Kidney (tissue), 14 donors: ENCODE results near the gene LGMN. TPM values are rescaled to one million over a fixed set of nuclear protein-coding genes. Genes with fewer than 3 reads are reported as not detected.

Experiments used
- DNase-seq, 5 donors: peaks; one replicate each; pipeline ENCODE4 v3.0.0-alpha.2; 2013 to 2020
- FAIRE-seq: peaks from 2 replicates; lab custom pipeline; 2012; peaks lifted over from hg19 to GRCh38; lab: Jason Lieb, UNC
- H3K27ac ChIP-seq, 2 donors: one replicate each; pipeline ENCODE4 v1.7.0; 2013; ENCODE audit warnings: low read depth in 2 of 2, low read length in 2 of 2, inconsistent platforms in 1 of 2
- H3K27me3 ChIP-seq: one replicate; pipeline ENCODE4 v1.7.1; 2013; ENCODE audit warnings: low read length, inconsistent platforms; ENCODE audit not compliant: control insufficient read depth, insufficient read depth
- H3K36me3 ChIP-seq, 3 donors: one replicate each; pipeline versions ENCODE4 v1.7.0 to v1.7.1; 2013; ENCODE audit warnings: low read length in 3 of 3, control low read depth in 1 of 3, inconsistent platforms in 1 of 3; ENCODE audit not compliant: insufficient read depth in 3 of 3, control insufficient read depth in 2 of 3
- H3K4me1 ChIP-seq, 3 donors: one replicate each; pipeline versions ENCODE4 v1.7.0 to v1.7.1; 2013; ENCODE audit warnings: low read length in 3 of 3, inconsistent platforms in 1 of 3, low read depth in 1 of 3; ENCODE audit not compliant: control insufficient read depth in 2 of 3, insufficient read depth in 2 of 3
- H3K4me3 ChIP-seq, 3 donors: one replicate each; pipeline versions ENCODE4 v1.7.0 to v1.8.1; 2013; ENCODE audit warnings: low read length in 3 of 3, control low read depth in 1 of 3, inconsistent platforms in 1 of 3
- H3K9ac ChIP-seq, 3 donors: one replicate each; pipeline versions ENCODE4 v1.7.0 to v1.7.1; 2013; ENCODE audit warnings: low read length in 3 of 3, control low read depth in 1 of 3, inconsistent platforms in 1 of 3
- H3K9me3 ChIP-seq, 3 donors: one replicate each; pipeline versions ENCODE4 v1.7.0 to v1.7.1; 2013; ENCODE audit warnings: low read length in 3 of 3, control low read depth in 1 of 3, inconsistent platforms in 1 of 3; ENCODE audit not compliant: control insufficient read depth in 2 of 3, insufficient read depth in 1 of 3
- intact Hi-C: fragments of 100-400 bp; cut with DNase I; formaldehyde crosslinking; loops from one replicate; pipeline ENCODE4 v1.11.1; 2022
- polyA plus RNA-seq: library from polyadenylated mRNA; stranded (reverse); fragments of 350-450 nt; fragmentation: Illumina TruSeq; extraction: RNeasy Lipid Tissue Mini Kit (QIAGEN cat#74804); gene quantifications from one replicate; pipeline ENCODE4 v1.2.3, GENCODE V29; 2014; ENCODE audit warnings: low read depth, low replicate concordance; ENCODE audit not compliant: insufficient read depth
- total RNA-seq: library from RNA; stranded (reverse); fragmentation: NEBNext Ultra II Directional; extraction: Animal tissue kit (Norgen Biotek cat#: 25700); gene quantifications from one replicate; pipeline ENCODE4 v1.2.1, GENCODE V29; 2021
- TF ChIP-seq, protein P1 (sequence below): IDR thresholded peaks from 3 replicates; pipeline ENCODE4 v1.5.1; 2012; ENCODE audit warnings: mild to moderate bottlenecking, moderate library complexity, borderline replicate concordance; ENCODE audit not compliant: insufficient read depth; ENCODE audit errors: extremely low read depth
- donor health status: control.
- donor health status: control.
- donor health status: control.
- donor health status: control.
- donor health status: control.
- donor health status: DM: yes; HTN: yes; CAD: no.
- donor health status: Normal renal cell carcinoma (clear cell type).

Gene LGMN
- total and polyA plus RNA-seq, 2 donors from 2014 or later, result 66.3 to 200 TPM

DNA sequence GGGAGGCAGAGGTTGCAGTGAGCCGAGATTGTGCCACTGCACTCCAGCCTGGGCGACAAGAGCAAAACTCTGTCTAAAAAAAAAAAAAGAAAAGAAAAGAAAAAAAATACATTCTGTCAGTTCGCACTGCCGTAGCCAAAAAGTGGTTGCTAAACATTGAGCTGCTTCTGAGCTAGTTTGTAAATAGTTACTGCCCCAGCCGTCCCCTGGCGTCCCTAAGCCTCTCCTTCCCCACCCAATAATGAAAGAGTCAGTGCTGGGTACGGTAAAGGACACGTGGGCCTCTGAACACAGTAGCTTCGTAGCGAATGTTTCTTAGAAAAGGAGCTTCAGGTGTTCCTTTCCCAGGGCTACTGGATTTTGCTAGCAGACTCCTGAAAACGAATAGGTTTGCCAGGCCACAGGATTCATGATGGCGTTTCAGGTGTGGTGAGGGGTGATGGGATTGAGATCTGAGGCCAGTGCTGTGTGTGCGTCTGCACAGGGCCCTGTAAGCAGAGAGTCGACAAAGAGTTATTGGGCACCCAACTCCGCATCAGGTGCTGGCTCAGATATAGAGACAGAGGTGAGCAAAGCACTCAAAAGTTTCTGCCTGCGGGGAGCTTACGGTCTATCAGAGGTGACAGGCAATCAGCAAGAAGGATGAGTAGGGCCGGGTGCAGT, 94.1 kb downstream of the LGMN start:
- Histone ChIP-seq H3K27me3 (no peaks in the 10 kb centered on the region), H3K27ac (no peak overlapping the region), H3K9ac (no peak overlapping the region), H3K9me3 (no peaks in the 10 kb centered on the region), H3K36me3 (no peaks in the 10 kb centered on the region), H3K4me1 (peaks cover 0 to 3% (median 0%) of the 10 kb centered on the region in 3 donors), H3K4me3 (no peak overlapping the region)
- intact Hi-C loops, result no loop called here
- FAIRE-seq (no peak), DNase-seq (no peak)
- TF ChIP-seq, protein P1, sequence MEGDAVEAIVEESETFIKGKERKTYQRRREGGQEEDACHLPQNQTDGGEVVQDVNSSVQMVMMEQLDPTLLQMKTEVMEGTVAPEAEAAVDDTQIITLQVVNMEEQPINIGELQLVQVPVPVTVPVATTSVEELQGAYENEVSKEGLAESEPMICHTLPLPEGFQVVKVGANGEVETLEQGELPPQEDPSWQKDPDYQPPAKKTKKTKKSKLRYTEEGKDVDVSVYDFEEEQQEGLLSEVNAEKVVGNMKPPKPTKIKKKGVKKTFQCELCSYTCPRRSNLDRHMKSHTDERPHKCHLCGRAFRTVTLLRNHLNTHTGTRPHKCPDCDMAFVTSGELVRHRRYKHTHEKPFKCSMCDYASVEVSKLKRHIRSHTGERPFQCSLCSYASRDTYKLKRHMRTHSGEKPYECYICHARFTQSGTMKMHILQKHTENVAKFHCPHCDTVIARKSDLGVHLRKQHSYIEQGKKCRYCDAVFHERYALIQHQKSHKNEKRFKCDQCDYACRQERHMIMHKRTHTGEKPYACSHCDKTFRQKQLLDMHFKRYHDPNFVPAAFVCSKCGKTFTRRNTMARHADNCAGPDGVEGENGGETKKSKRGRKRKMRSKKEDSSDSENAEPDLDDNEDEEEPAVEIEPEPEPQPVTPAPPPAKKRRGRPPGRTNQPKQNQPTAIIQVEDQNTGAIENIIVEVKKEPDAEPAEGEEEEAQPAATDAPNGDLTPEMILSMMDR, result no peak

Other genes starting within 250 kb of the LGMN start
- gene RIN3, start 234.8 kb downstream of the LGMN start, total RNA-seq, result 30.4 TPM
- 7.1 TPM for gene RIN3, start 234.8 kb downstream of the LGMN start, polyA plus RNA-seq
- 33.7 TPM for gene GOLGA5, start 45.7 kb upstream of the LGMN start, total RNA-seq
- 27.7 TPM for gene GOLGA5, start 45.7 kb upstream of the LGMN start, polyA plus RNA-seq
- 0.38 TPM for gene CHGA, start 174.5 kb upstream of the LGMN start, total RNA-seq
- gene CHGA, start 174.5 kb upstream of the LGMN start, polyA plus RNA-seq, result 6.6 TPM